Smooth muscle cell (in vitro differentiated cells): ENCODE measurements around the gene CFAP69. TPM values are rescaled to one million over a fixed set of nuclear protein-coding genes. Genes with fewer than 3 reads are reported as not detected.
A peak's percentile ranks its signal among the peaks of the same experiment; 100 is the strongest.

Experiments
- DNase-seq: peaks from one replicate; lab custom pipeline; 2025; ENCODE audit not compliant: unreplicated experiment; lab: John Stamatoyannopoulos, UW
- H2AFZ ChIP-seq: fragments of 200-600 bp; sonication (generic); 2 replicates; pipeline ENCODE4 v1.6.0; 2016; ENCODE audit warnings: antibody characterized with exemption, low read depth, mild to moderate bottlenecking
- H3F3A ChIP-seq: fragments of 200-600 bp; sonication (generic); 2 replicates; pipeline ENCODE4 v1.6.0; 2017; ENCODE audit warnings: antibody characterized with exemption, low read depth
- H3K27ac ChIP-seq: fragments of 200-600 bp; sonication (generic); 2 replicates; pipeline ENCODE4 v1.5.1; 2016; ENCODE audit warnings: low read depth, mild to moderate bottlenecking
- H3K27me3 ChIP-seq: fragments of 200-600 bp; sonication (generic); 2 replicates; pipeline ENCODE4 v1.6.1; 2016; ENCODE audit warnings: low read depth, mild to moderate bottlenecking
- H3K36me3 ChIP-seq: fragments of 200-600 bp; sonication (generic); 2 replicates; pipeline ENCODE4 v1.5.1; 2016; ENCODE audit warnings: low read depth
- H3K4me1 ChIP-seq: fragments of 200-600 bp; sonication (generic); 2 replicates; pipeline ENCODE4 v1.5.1; 2016; ENCODE audit warnings: low read depth
- H3K4me2 ChIP-seq: fragments of 200-600 bp; sonication (generic); 2 replicates; pipeline ENCODE4 v1.6.0; 2016; ENCODE audit warnings: mild to moderate bottlenecking
- H3K4me3 ChIP-seq: fragments of 200-600 bp; sonication (generic); 2 replicates; pipeline ENCODE4 v1.5.1; 2016; ENCODE audit warnings: mild to moderate bottlenecking
- H3K79me2 ChIP-seq: fragments of 200-600 bp; sonication (generic); 2 replicates; pipeline ENCODE4 v1.6.0; 2016; ENCODE audit warnings: low read depth, mild to moderate bottlenecking
- H3K9ac ChIP-seq: fragments of 200-600 bp; sonication (generic); 2 replicates; pipeline ENCODE4 v1.6.0; 2016; ENCODE audit warnings: low read depth
- H3K9me3 ChIP-seq: fragments of 200-600 bp; sonication (generic); replicated peaks from 2 replicates; pipeline ENCODE4 v1.5.1; 2016; ENCODE audit warnings: low read depth
- H4K20me1 ChIP-seq: fragments of 200-600 bp; sonication (generic); 2 replicates; pipeline ENCODE4 v1.6.0; 2016; ENCODE audit warnings: low read depth
- WGBS: methylation state at CpG from one replicate; pipeline ENCODE4 v1.1.7; 2016; ENCODE audit warnings: low lambda C conversion rate; 5-methylcytosine and 5-hydroxymethylcytosine counted together
- polyA plus RNA-seq: library from polyadenylated mRNA; unstranded; fragments of >200 nt; fragmentation: Nextera tagmentation; extraction: Ambion mirVana; gene quantifications from 2 replicates; pipeline ENCODE4 v1.2.1, GENCODE V29; 2016
- total RNA-seq: library from RNA; depleted of rRNA; stranded (reverse); fragments of >200 nt; gene quantifications from 2 replicates; pipeline ENCODE4 v1.2.3, GENCODE V29; 2014
- TF ChIP-seq, protein P1 (sequence below): fragments of 200-600 bp; sonication (generic); IDR thresholded peaks from 2 replicates; pipeline ENCODE4 v1.5.1; 2017; ENCODE audit warnings: borderline replicate concordance, mild to moderate bottlenecking, antibody characterized with exemption; ENCODE audit not compliant: insufficient read depth, poor library complexity, severe bottlenecking

CFAP69 gene
- total and polyA plus RNA-seq, 2 experiments from 2014 or later: 0.97 to 8.7 TPM

- H3K4me2 ChIP-seq: no peak overlapping the region
- no peak overlapping the region for H2AFZ ChIP-seq
- 44% methylated on average over 5 of the region's 5 CpGs for WGBS
- H3K36me3 ChIP-seq: no peaks in the 10 kb centered on the region
- no peak overlapping the region for H3K9ac ChIP-seq
- no peaks in the 10 kb centered on the region for H3K9me3 ChIP-seq
- no peaks in the 10 kb centered on the region for H3K27me3 ChIP-seq
- TF ChIP-seq, protein P1, sequence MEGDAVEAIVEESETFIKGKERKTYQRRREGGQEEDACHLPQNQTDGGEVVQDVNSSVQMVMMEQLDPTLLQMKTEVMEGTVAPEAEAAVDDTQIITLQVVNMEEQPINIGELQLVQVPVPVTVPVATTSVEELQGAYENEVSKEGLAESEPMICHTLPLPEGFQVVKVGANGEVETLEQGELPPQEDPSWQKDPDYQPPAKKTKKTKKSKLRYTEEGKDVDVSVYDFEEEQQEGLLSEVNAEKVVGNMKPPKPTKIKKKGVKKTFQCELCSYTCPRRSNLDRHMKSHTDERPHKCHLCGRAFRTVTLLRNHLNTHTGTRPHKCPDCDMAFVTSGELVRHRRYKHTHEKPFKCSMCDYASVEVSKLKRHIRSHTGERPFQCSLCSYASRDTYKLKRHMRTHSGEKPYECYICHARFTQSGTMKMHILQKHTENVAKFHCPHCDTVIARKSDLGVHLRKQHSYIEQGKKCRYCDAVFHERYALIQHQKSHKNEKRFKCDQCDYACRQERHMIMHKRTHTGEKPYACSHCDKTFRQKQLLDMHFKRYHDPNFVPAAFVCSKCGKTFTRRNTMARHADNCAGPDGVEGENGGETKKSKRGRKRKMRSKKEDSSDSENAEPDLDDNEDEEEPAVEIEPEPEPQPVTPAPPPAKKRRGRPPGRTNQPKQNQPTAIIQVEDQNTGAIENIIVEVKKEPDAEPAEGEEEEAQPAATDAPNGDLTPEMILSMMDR: peak; percentile 33
- no peak overlapping the region for H3K4me3 ChIP-seq
- no peaks in the 10 kb centered on the region for H3K79me2 ChIP-seq
- H3K4me1 ChIP-seq: no peaks in the 10 kb centered on the region
- H3F3A ChIP-seq: no peaks in the 10 kb centered on the region
- no peak for DNase-seq
- H3K27ac ChIP-seq: no peak overlapping the region
- no peaks in the 10 kb centered on the region for H4K20me1 ChIP-seq
Measured at GRCh38 chr7:90298145-90299038, 53.4 kb downstream of the CFAP69 start.

DNA sequence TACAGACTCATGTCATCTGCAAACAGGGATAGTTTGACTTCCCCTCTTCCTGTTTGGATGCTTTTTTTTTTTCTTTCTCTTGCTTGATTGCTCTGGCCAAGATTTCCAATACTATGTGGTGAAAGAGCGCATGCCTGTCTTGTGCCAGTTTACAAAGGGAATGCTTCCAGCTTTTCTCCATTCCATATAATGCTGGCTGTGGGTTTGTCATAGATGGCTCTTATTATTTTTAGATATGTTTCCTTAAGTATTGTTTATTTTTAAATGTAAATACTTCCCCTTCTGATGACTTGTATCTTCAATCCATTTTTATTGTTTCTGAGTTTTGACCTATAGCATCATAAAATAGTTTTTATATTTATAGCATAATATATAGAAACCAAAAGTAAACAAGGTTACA lies 58.3 kb downstream of the CFAP69 start:
- H3K36me3 ChIP-seq: no peaks in the 10 kb centered on the region
- TF ChIP-seq, protein P1: no peak
- H4K20me1 ChIP-seq: no peaks in the 10 kb centered on the region
- H2AFZ ChIP-seq: no peak overlapping the region
- 100% methylated on average over 1 of the region's 1 CpG for WGBS
- H3K79me2 ChIP-seq: no peaks in the 10 kb centered on the region
- DNase-seq: no peak
- H3K4me1 ChIP-seq: no peaks in the 10 kb centered on the region
- H3K9me3 ChIP-seq: no peaks in the 10 kb centered on the region
- no peaks in the 10 kb centered on the region for H3K27me3 ChIP-seq
- H3K9ac ChIP-seq: no peak overlapping the region
- no peak overlapping the region for H3K4me3 ChIP-seq
- H3K27ac ChIP-seq: no peak overlapping the region
- H3K4me2 ChIP-seq: no peak overlapping the region
- H3F3A ChIP-seq: no peaks in the 10 kb centered on the region

DNA sequence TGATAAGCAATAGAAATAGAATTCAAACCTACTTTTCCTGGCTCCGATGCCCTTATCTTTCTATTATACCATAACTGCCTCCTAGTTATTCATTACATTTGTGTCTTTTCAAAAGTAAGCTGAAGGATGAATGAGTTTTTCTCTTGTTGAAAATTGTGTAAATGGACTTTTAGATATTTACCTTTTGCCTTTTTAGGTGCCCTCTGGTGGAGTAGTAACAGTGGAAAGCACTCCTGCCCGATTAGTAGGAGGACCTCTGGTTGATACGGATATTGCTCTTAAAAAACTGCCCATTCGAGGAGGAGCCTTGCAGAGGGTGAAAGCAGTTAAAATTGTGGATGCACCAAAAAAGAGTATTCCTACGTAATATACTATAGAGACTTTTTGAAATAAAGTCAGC lies 64.9 kb downstream of the CFAP69 start:
- Histone ChIP-seq H2AFZ (no peak overlapping the region), H3K9me3 (no peaks in the 10 kb centered on the region), H3K79me2 (no peaks in the 10 kb centered on the region), H3F3A (no peaks in the 10 kb centered on the region), H3K9ac (no peak overlapping the region), H3K27ac (no peak overlapping the region), H4K20me1 (no peaks in the 10 kb centered on the region), H3K27me3 (no peaks in the 10 kb centered on the region), H3K4me2 (no peak overlapping the region), H3K4me3 (no peak overlapping the region), H3K36me3 (no peaks in the 10 kb centered on the region), H3K4me1 (no peaks in the 10 kb centered on the region)
- no peak for DNase-seq
- TF ChIP-seq, protein P1: no peak
- 92% methylated on average over 5 of the region's 5 CpGs for WGBS

DNA sequence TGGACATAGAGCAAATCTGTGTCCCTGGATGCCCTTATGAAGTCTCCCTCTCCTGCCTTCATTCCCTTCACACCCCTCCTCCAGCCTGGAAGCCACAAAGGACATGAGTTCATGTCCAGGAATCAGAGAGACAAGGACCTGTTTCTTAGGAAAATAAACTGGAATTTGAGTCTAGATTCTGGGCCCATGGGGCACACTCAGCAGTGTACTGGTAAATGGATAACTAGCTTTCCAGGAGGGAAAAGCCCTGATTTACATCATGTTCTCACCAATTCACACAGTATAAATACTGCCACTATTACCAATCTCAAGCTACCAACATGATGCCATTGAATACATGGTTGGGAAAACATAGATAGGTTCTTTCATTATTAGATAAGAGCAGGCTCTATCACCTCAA lies 66.2 kb downstream of the CFAP69 start:
- no peaks in the 10 kb centered on the region for H3F3A ChIP-seq
- peaks cover 2% of the 10 kb centered on the region for H3K27me3 ChIP-seq
- no peaks in the 10 kb centered on the region for H3K79me2 ChIP-seq
- H3K36me3 ChIP-seq: no peaks in the 10 kb centered on the region
- H2AFZ ChIP-seq: no peak overlapping the region
- no peak overlapping the region for H3K9ac ChIP-seq
- H3K4me1 ChIP-seq: no peaks in the 10 kb centered on the region
- H4K20me1 ChIP-seq: no peaks in the 10 kb centered on the region
- no peak overlapping the region for H3K27ac ChIP-seq
- no peak overlapping the region for H3K4me3 ChIP-seq
- H3K9me3 ChIP-seq: no peaks in the 10 kb centered on the region
- no peak for DNase-seq
- no peak overlapping the region for H3K4me2 ChIP-seq
- TF ChIP-seq, protein P1: no peak
